Measurements from ENCODE around the gene MCUR1. TPM values are rescaled to one million over a fixed set of nuclear protein-coding genes. Genes with fewer than 3 reads are reported as not detected.
"Not testable (repeated sequence)": the region's sequence is repeated elsewhere in the genome, so short reads cannot be mapped to it uniquely, and the experiment has no call there.

MCUR1 gene
- total RNA-seq, result 23.4 and 24.8 TPM in 2 replicates
- long read RNA-seq, partial matches to known transcripts, result 0 of 4 reads
- long read RNA-seq, other reads (novel, unspliced or antisense), result 4 of 4 reads

- Mint-ChIP-seq H3K4me3 (ENCODE audit: unreplicated experiment) (peak within 1 kb of the TSS; percentile 92), H3K36me3 (ENCODE audit: unreplicated experiment) (no peaks in the 10 kb centered on the region), H3K9me3 (ENCODE audit: unreplicated experiment) (no peaks in the 10 kb centered on the region), H3K4me1 (ENCODE audit: unreplicated experiment) (peaks cover 28% of the 10 kb centered on the region), H3K27ac (ENCODE audit: unreplicated experiment) (peak within 1 kb of the TSS; percentile 92), H3K27me3 (ENCODE audit: unreplicated experiment) (no peaks in the 10 kb centered on the region)
- DNase-seq (ENCODE audit: extremely low spot score, unreplicated experiment), result peak; percentile 93
- peak; percentile 30 for TF ChIP-seq CTCF (IDR thresholded peaks at IDR 0.05)
These were observed at the start of gene MCUR1 for GRCh38 chr6:13814176-13814937. Gene MCUR1, minus strand, starts transcription at chr6:13814557. Its CDS starts 128 bp downstream, at chr6:13814429.

GRCh38 chr6:13863699-13864155, 49.4 kb upstream of the MCUR1 start:
- H3K9me3 Mint-ChIP-seq (ENCODE audit: unreplicated experiment), result no peaks in the 10 kb centered on the region
- H3K4me1 Mint-ChIP-seq (ENCODE audit: unreplicated experiment), result peaks cover 2% of the 10 kb centered on the region
- peaks cover 12% of the 10 kb centered on the region for H3K27me3 Mint-ChIP-seq (ENCODE audit: unreplicated experiment)
- H3K4me3 Mint-ChIP-seq (ENCODE audit: unreplicated experiment), result no peak overlapping the region
- TF ChIP-seq CTCF (IDR thresholded peaks at IDR 0.05), result no peak
- peak; percentile 44 for DNase-seq (ENCODE audit: extremely low spot score, unreplicated experiment)
- no peak overlapping the region for H3K27ac Mint-ChIP-seq (ENCODE audit: unreplicated experiment)
- no peaks in the 10 kb centered on the region for H3K36me3 Mint-ChIP-seq (ENCODE audit: unreplicated experiment)

- DNase-seq (ENCODE audit: extremely low spot score, unreplicated experiment), result peak; percentile 27
- H3K9me3 Mint-ChIP-seq (ENCODE audit: unreplicated experiment); H3K4me3 Mint-ChIP-seq (ENCODE audit: unreplicated experiment); H3K4me1 Mint-ChIP-seq (ENCODE audit: unreplicated experiment); H3K36me3 Mint-ChIP-seq (ENCODE audit: unreplicated experiment); H3K27ac Mint-ChIP-seq (ENCODE audit: unreplicated experiment): not testable (repeated sequence)
- peaks cover 11% of the 10 kb centered on the region for H3K27me3 Mint-ChIP-seq (ENCODE audit: unreplicated experiment)
These were observed 46.3 kb upstream of the MCUR1 start for GRCh38 chr6:13860556-13861185.

GRCh38 chr6:13859871-13860555, 45.7 kb upstream of the MCUR1 start:
- peaks cover under 1% of the 10 kb centered on the region for H3K4me1 Mint-ChIP-seq (ENCODE audit: unreplicated experiment)
- H3K36me3 Mint-ChIP-seq (ENCODE audit: unreplicated experiment), result no peaks in the 10 kb centered on the region
- H3K27ac Mint-ChIP-seq (ENCODE audit: unreplicated experiment), result no peak overlapping the region
- H3K9me3 Mint-ChIP-seq (ENCODE audit: unreplicated experiment), result peaks cover 4% of the 10 kb centered on the region
- peak; percentile 82 for DNase-seq (ENCODE audit: extremely low spot score, unreplicated experiment)
- no peak overlapping the region for H3K4me3 Mint-ChIP-seq (ENCODE audit: unreplicated experiment)
- no peak for TF ChIP-seq CTCF (IDR thresholded peaks at IDR 0.05)
- peaks cover 6% of the 10 kb centered on the region for H3K27me3 Mint-ChIP-seq (ENCODE audit: unreplicated experiment)

GRCh38 chr6:13854716-13855250, 40.4 kb upstream of the MCUR1 start:
- peak; percentile 81 for DNase-seq (ENCODE audit: extremely low spot score, unreplicated experiment)
- peaks cover 8% of the 10 kb centered on the region for H3K27me3 Mint-ChIP-seq (ENCODE audit: unreplicated experiment)
- no peaks in the 10 kb centered on the region for H3K4me1 Mint-ChIP-seq (ENCODE audit: unreplicated experiment)
- TF ChIP-seq CTCF (IDR thresholded peaks at IDR 0.05), result no peak
- H3K4me3 Mint-ChIP-seq (ENCODE audit: unreplicated experiment), result no peak overlapping the region
- peaks cover 4% of the 10 kb centered on the region for H3K9me3 Mint-ChIP-seq (ENCODE audit: unreplicated experiment)
- H3K36me3 Mint-ChIP-seq (ENCODE audit: unreplicated experiment), result no peaks in the 10 kb centered on the region
- no peak overlapping the region for H3K27ac Mint-ChIP-seq (ENCODE audit: unreplicated experiment)

Measured in osteocyte (in vitro differentiated cells).